HG02885 (cell line): ENCODE measurements around the gene BTRC.
"Not testable (repeated sequence)": the region's sequence is repeated elsewhere in the genome, so short reads cannot be mapped to it uniquely, and the experiment has no call there.

ENCODE experiments used
- ATAC-seq: cut with Tn5 transposase; IDR thresholded peaks from one replicate; pipeline ENCODE4 v1.9.1; 2021; ENCODE audit warnings: mild to moderate bottlenecking; ENCODE audit not compliant: unreplicated experiment, poor library complexity

The BTRC gene

DNA sequence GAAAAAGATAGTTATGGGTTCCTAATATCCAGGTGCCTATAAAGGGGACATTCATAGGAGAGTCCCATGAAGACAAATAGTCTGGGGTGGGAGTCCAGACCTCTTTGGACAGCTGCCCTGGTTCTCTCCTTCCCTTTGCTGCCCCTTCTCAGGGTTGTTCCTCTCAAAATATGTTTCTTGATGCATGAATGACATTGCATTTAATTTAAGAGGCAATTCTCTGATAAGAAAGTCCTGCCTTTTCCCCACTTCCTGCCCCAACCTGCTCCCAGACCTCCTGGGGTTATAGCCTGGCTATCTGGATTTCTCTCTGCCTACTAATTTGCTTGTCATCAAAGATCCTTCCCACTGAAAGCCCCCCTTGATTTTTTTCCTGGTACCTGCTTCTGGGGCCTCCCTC lies 12.5 kb upstream of the BTRC start:
- no peak for ATAC-seq

DNA sequence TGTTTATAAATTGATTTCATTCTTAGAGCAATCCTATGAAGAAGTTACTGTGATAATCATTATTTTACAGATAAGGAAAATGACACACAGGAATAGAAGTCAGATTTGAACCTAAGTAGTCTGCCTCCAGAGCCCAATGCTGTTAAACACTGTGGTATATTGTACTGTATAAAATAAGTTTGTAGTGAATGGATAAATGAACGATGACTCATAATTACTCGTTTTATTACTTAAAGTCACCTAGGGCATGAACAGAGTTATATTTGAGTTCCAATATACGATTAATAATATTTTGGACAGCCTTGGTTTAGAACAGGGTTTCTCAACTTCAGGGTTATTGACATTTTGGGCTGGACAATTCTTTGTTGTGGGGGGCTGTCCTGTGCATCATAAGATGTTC lies 7.8 kb upstream of the BTRC start:
- no peak for ATAC-seq

DNA sequence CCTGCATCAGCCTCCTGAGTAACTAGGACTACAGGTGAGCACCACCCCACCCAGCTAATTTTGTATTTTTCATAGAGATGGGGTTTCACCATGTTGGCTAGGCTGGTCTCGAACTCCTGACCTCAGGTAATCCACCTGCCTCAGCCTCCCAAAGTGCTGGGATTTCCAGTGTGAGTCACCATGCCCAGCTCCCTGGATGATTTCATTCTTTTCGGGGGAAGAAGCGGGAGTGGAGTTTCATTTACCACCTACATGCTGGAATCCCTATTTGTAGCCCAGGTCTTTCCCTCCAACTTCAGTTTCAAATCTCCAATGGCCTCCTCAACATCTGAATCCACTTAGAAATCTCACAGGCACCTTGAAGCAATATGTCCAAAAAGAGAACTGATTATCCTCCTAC lies 2.9 kb upstream of the BTRC start:
- no peak for ATAC-seq

DNA sequence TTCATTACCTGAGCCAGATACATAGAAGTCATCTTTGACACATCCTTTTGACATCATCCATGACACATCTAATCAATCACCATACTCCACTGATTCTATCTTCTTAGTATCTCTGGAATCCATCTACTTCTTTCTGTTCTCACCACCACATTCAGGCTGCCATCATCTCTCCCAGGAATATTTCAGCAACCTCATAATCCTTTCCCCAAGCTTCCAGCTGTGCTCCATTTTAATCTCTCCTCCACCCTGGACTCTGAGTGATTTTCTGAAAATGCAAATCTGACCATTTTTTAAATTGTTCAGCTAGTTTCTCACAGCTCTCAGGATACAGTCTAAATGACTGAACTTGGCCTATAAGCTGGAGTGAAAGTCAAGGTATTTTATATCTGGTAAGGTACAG lies 2.5 kb upstream of the BTRC start:
- ATAC-seq, result no peak

DNA sequence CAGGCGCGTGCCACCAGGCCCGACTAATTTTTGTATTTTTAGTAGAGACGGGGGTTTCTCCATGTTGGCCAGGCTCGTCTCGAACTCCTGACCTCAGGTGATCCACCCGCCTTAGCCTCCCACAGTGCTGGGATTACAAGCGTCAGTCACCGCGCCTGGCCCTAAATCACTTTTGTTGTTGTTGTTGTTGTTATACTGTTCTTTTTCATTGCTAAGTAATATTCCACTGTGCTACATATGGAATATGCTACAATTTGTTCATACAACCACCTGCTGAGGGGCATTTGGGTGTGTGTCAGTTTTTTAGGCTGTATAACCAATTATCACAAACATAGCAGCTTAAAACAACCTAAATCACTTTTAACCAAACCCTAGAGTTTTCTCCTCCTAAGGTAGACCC lies 1.1 kb upstream of the BTRC start:
- not testable (repeated sequence) for ATAC-seq

DNA sequence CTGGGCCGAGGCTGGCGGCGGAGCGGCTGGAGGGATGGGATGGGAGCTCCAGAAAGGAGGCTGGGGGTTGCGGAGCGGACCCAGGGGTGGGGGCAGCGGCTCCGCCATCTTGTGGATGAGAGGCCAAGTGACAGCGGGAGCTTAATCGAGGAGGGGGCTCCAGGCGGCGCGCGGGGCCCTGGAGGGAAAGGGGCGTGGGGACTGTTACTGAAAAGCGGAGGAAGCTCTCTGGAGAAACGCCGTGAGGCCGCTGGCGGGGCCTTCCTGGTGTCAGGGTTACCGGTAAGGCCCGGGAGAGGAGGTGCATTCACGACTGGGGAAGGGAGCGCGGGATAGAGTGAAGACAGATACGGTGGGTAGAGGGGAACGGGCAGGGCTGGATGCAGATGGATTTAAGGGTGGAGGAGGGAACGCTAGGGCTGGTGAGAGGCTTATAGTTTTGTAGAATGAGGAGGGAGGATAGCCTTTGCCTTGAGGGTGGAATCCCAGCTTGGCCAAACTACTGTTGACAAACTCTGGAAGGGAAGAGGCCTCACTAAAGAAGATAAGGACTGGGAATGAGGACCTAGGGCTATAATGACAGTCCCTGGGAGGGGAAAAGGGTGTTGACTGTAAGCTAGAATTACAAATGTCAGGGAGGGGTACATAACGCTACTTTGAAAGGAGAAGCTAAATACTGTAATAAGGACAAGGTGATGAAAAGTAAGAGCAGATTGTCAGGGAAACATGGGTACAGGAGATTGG lies 535 bp downstream of the BTRC start:
- no peak for ATAC-seq

DNA sequence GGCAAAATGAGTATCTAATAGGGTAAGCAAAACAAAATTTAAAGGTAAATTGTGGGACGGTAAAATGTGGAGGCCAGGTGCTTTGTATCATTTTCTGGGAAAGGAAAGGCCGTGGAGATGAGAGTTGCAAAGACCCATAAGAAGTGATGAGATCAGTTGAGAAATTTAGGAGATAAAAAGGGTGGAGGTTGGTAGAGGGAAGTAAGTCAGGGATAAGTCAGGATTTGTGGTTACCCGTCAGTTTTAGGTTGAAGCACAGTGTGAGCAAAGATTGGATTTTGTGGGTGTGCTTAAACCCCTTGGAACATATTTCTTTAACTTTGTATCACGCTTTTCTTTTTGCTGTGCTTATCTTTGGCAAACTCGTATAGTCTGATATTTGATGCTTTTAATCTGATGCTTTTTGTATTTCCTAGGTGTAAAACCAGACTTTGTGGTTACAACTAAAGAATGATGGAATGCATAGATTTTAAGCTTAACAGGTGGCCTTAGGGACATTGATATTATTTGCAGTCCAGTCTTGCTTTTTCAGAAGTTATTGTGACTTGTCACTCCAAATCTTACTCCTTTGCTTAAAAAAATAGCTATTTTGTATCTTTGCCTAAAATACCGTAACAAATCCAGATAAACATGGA lies 1.2 kb downstream of the BTRC start:
- no peak for ATAC-seq

DNA sequence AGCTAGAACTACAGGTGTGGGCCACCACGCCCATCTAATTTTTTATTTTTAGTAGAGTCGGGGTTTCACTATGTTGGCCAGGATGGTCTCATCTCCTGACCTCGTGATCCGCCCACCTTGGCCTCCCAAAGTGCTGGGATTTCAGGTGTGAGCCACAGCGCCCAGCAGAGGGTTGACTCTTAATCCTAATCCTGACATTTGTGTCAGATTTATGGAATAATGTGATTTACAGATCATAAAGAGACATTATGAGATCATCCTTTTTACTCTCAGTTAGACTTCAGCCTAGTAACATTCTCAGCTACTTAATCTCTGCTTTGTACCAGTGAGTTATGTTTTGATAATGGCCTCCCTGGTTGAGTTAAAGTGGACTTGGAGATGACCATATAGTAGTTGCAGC lies 2.2 kb downstream of the BTRC start:
- no peak for ATAC-seq

DNA sequence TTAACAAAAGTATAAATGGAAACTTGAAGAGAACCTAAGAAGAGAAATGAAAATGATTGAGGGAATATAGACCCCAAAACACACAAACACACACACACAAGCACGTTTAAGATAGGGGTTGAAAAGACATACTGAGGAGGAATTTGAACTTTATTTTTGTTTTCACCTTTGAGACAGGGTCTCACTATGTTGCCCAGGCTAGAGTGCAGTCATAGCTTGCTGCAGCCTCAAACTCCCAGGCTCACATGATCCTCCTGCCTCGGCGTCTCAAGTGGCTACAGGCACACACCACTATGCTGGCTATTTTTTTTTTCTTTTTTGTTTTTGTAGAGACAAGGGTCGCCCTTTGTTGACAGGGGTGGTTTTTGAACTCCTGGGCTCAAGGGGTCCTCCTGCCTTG lies 4.0 kb downstream of the BTRC start:
- no peak for ATAC-seq

DNA sequence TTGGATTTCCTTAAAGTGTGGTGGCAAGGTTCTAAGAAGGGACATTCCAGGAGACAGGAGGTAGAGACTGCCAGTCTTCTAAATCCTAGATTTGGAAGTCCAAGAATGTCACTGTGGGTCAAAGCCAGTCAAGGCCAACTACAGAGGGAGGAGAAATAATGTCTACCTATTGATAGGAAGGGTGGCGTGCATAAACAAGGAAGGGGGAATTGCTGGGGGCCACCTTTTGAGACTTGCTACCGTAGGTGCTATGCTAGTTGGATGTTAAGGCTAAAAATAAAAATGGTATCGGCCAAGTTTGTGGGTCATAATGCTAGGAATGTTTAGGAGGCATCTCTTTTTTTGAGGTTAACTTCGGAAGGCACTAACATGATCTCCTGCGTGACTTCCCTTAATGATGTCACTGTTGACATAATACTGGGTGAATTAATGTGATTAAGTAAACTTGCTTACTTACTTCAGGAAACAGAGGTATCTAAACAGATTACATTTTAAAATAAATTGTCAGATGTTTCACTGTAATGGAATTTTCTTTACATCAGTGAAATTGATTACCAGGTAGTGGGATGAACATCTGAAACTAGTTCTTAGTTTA lies 4.8 kb downstream of the BTRC start:
- ATAC-seq, result no peak

DNA sequence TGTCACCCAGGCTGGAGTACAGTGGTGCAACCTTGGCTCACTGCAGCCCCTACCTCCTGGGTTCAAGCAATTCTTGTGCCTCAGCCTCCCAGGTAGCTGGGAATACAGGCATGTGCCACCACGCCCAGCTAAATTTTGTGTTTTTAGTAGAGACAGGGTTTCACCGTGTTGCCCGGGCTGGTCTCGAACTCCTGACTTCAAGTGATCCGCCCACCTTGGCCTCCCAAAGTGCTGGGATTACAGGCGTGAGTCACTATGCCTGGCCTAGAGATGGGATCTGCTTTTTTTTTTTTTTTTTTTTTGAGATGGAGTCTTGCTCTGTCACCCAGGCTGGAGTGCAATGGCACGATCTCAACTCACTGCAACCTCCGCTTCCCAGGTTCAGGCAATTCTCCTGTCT lies 6.1 kb downstream of the BTRC start:
- not testable (repeated sequence) for ATAC-seq

DNA sequence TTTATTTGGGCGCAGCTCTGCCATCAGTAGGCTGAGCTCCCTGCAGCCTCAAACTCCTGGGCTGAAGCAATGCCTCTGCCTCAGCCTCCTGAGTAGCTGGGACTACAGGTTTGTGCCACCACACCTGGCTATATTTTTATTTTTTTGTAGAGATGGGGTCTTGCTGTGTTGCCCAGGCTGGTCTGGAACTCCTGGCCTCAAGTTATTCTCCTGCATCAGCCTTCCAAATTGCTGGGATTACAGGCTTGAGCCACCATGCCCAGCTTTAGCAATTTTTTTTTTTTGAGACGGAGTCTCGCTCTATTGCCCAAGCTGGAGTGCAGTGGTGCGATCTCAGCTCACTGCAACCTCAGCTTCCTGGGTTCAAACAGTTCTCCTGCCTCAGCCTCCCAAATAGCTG lies 6.9 kb downstream of the BTRC start:
- not testable (repeated sequence) for ATAC-seq

DNA sequence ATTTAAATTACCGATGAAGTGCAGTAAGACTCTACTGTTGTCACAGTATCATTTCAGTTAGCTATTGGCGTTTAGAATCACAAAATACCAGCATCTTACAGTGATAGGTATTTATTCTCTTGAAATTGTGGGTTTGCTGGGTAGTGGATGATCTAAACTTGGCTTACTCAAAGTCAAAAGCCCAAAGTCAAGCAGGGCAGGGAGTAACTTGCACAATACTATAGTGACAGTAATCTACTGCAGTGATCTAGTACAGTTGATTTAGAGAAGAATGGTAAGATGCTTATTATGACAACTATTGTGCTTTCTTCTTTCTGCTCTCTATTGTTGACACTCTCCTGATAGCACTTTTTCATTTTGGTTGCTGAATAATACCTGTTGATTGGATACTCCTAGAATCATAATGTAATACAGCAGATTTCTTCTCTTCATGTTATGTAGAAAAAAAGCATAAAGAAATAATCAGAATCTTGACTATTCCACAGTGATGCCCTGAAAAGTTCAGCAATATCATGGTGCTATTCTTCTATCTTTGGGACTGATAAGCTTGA lies 10.0 kb downstream of the BTRC start:
- no peak for ATAC-seq

DNA sequence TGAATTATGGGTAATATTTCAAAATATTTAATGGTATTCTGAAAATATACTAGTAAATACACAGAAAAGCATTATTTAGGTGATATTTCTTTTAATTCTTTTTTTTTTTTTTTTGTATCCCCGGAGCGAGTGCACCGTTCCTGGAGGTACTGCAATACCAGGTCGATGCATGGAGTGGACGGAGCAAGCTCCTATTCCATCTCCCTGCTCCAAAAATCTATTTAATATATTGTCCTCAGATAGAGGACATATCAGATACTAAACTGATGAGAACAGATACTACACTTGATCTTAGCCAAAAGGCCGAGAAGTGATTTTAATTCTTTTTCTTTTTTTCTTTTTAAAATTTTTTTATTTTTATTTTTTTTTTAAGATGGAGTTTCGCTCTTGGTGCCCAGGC lies 10.8 kb downstream of the BTRC start:
- no peak for ATAC-seq

DNA sequence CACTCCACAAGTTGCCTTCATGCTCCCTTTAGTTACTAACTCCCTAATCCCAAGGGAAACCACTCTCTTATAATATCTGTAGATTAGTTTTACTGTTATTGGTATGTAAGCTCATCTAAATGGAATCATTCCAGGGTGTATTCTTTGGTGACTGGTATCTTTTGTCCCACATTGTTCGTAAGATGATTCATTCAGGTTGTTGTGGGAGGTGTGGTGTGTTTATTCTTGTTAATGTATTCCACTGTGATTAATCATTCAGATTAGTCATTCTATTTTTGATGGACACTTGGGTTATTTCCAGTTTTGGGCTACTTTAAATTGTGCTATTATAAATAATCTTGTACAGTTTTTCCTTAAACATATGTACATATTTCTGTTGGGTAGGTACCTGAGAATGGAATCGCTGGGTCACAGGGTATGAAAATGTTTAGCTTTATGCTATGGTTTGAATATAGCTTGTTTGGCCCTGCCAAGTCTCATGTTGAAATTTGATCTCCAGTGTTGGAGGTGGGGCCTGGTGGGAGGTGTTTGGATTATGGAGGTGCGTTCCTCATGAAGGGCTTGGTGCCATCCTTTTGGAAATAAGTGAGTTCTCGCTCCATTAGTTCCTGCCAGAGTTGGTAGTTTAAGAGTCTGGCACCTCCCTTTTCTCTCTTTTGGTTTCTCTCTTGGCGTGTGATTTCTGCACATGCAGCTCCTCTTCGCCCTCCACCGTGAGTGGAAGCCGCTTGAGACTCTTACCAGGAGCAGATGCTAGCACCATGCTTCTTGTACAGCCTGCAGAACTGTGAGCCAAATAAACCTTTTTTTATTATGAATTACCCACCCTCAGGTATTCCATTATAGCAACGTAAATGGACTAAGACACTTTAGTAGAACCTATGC lies 13.8 kb downstream of the BTRC start:
- no peak for ATAC-seq

DNA sequence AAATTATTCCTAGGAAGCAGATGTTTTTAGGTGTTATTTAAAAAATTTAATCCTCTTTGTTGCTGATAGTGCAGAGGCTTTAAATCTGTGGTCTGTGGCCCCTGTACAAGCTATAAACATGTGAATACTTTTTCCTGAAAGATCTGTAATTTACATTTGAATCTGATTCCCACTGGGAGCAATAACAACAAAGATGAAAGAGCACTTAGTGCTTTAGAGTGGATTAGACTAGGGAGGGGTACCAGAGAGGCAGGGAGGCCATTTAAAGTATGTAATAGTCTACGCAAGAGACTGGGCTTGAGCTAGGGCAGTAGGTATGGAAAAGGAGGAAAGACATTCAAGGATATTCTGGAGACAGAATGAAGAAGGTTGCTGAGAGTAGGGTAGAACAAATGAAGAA lies 19.1 kb downstream of the BTRC start:
- ATAC-seq, result no peak

DNA sequence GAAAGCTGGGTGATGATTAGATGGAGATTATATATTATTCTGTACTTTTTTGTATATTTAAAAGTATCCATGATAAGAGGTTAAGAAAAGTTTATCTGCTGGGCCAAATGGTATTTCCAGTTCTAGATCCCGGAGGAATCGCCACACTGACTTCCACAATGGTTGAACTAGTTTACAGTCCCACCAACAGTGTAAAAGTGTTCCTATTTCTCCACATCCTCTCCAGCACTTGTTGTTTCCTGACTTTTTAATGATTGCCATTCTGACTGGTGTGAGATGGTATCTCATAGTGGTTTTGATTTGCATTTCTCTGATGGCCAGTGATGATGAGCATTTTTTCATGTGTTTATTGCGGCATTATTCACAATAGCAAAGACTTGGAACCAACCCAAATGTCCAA lies 20.0 kb downstream of the BTRC start:
- not testable (repeated sequence) for ATAC-seq

DNA sequence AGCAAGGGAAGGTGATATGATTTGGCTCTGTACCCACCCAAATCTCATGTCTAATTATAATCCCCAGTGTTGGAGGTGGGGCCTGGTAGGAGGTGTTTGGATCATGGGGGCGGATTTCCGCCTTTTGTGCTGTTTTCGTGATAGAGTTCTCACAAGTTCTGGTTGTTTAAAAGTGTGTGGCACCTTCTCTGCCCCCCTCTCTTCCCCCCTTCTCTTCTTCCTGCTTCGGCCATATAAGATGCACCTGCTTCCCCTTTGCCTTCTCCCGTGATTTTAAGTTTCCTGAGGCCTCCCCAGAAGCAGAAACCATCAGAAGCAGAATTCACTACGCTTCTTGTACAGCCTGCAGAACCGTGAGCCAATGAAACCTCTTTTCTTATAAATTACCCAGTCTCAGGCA lies 21.1 kb downstream of the BTRC start:
- no peak for ATAC-seq

DNA sequence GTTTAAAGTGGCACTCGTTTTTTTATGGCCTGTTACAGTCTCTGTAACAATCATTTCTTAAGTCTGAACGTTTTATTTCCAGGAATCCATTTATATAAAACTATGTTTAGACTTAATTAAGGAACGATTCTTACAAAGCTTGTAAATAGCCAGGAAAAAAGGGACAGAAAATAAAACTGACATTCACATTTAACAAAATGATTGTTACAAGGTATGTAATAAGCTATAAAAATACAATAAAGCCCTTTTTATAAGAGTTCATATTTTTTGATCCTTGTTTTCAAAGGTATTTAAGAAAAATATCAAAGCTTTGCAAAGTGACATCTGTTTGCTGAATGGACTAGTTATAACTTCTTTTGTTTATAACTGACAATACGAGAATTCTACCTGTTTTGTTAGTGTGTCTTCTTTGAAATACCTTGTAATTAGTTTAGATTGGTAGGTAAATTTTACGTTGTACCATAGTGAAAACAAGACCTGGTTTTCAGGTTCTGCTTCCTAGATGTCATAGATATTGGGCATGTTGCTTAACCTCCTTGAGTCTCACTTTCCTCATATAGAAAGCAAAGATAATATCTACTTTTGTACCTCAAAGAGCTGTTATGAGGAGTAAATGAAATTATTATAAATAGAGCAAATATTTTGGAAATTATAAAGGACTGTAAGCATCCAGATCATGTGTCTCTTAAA lies 25.8 kb downstream of the BTRC start:
- no peak for ATAC-seq
